ENCODE measurements around the gene SPIN3.
"Not testable (repeated sequence)": the region's sequence is repeated elsewhere in the genome, so short reads cannot be mapped to it uniquely, and the experiment has no call there.

GRCh38 chrX:56946201-56946600, 49.1 kb downstream of the SPIN3 start:
- not testable (repeated sequence) for TF ChIP-seq CTCF, POLR2A (IDR thresholded peaks at IDR 0.05)

Measured in right lobe of liver (tissue), 4 donors.